T-helper 17 cell (primary cell): ENCODE results near the gene KRTAP4-11. TPM values are rescaled to one million over a fixed set of nuclear protein-coding genes. Genes with fewer than 3 reads are reported as not detected.
"Not testable (repeated sequence)": the region's sequence is repeated elsewhere in the genome, so short reads cannot be mapped to it uniquely, and the experiment has no call there.

Experiments
- ATAC-seq: fragments of 150-1000 bp; cut with Tn5 transposase; 2 replicates; pipeline ENCODE4 v1.10.0; 2021; ENCODE audit warnings: mild to moderate bottlenecking, moderate library complexity
- DNase-seq, 3 donors: peaks; one replicate each; pipeline versions ENCODE4 v3.0.0 to v3.0.0-alpha.2; 2020 to 2021
- H3K9me3 ChIP-seq: one replicate; pipeline ENCODE4 v1.7.0; 2013; ENCODE audit warnings: low read length, mild to moderate bottlenecking; ENCODE audit not compliant: control insufficient read depth, poor library complexity, severe bottlenecking
- H3K27ac Mint-ChIP-seq: one replicate; pipeline ENCODE4 v1.8.0; 2022; ENCODE audit warnings: mild to moderate bottlenecking, moderate library complexity, mixed read lengths
- H3K27me3 Mint-ChIP-seq: one replicate; pipeline ENCODE4 v1.8.0; 2022; ENCODE audit warnings: mixed read lengths
- H3K36me3 Mint-ChIP-seq: one replicate; pipeline ENCODE4 v1.8.0; 2022; ENCODE audit warnings: low read depth, mixed read lengths
- H3K4me1 Mint-ChIP-seq: one replicate; pipeline ENCODE4 v1.8.0; 2022; ENCODE audit warnings: mild to moderate bottlenecking, mixed read lengths
- H3K4me3 Mint-ChIP-seq: one replicate; pipeline ENCODE4 v1.8.0; 2022; ENCODE audit warnings: mild to moderate bottlenecking, moderate library complexity, mixed read lengths
- total RNA-seq, 4 donors: library from RNA in 2 of 4; stranded (reverse) in 2 of 4; gene quantifications; one replicate each; pipeline ENCODE4 v1.2.3 and lab custom pipeline; 2022 to 2026

KRTAP4-11 gene
- total RNA-seq, 2 donors from 2014 or later, result not detected

- Mint-ChIP-seq H3K4me3 (no peak overlapping the region), H3K4me1 (peaks cover 9% of the 10 kb centered on the region), H3K27me3 (peaks cover 45% of the 10 kb centered on the region), H3K36me3 (peaks cover 5% of the 10 kb centered on the region), H3K27ac (no peak overlapping the region)
- H3K9me3 ChIP-seq, result no peaks in the 10 kb centered on the region
- ATAC-seq (no peak), DNase-seq (no peak)
Observed at GRCh38 chr17:41096055-41096454, 22.1 kb downstream of the KRTAP4-11 start.

DNA sequence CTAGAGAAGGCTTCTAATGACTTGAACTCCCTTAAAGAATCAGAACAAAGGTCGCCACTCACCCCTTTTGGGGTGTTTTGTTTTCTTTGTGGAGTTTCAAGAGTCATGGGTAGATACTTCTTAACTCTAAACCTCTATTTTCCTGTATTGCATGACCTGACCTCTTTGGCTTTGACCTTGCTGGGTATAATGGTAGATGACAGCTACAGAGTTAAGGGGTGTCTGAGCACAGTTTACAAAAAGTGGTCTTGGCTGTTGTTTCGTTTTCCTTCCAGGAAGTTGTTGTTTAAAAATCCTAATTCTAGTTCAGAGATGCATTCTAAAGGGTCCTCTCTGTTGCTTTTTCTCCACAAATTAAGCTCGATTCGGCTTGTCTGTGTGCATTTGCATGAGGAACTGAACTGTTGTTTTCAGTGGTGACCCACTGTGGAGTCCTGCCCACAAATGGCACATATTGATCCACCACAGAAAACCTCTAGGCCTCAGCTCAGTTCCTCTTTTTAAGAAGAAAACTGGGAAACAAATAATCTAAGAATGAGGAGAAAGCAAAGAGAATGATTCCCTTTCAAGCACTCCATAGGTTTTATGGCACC, 29.3 kb downstream of the KRTAP4-11 start:
- DNase-seq, ATAC-seq, H3K36me3 Mint-ChIP-seq, H3K27ac Mint-ChIP-seq, H3K9me3 ChIP-seq, H3K4me3 Mint-ChIP-seq, H3K4me1 Mint-ChIP-seq: not testable (repeated sequence)
- peaks cover 18% of the 10 kb centered on the region for H3K27me3 Mint-ChIP-seq

DNA sequence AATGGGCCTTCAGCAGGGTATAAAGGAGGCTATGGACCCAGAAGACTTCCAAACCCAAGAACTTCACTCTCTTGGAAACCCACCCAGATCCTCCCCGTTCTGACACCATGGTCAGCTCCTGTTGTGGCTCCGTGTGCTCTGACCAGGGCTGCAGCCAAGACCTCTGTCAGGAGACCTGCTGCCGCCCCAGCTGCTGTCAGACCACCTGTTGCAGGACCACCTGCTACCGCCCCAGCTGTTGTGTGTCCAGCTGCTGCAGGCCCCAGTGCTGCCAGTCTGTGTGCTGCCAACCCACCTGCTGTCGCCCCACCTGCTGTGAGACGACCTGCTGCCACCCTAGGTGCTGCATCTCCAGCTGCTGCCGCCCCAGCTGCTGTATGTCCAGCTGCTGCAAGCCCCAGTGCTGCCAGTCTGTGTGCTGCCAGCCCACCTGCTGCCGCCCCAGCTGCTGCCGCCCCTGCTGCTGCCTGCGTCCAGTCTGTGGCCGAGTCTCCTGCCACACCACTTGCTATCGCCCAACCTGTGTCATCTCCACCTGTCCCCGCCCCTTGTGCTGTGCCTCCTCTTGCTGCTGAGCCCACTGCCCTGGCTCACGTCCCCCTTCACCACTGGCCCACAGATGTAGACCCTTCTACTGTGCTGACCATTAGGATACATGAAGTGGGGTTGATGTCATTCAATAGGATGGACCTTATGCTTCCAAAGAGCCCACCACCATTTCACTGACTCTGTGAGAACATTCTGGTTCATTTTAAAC, 33.9 kb downstream of the KRTAP4-11 start, which contains the start of gene KRTAP4-7:
TSS of gene KRTAP4-7 (plus strand) at position 51 of the 757 bp plus-strand sequence. CDS start at position 108, 57 bp downstream.
- not testable (repeated sequence) for H3K4me1 Mint-ChIP-seq, H3K4me3 Mint-ChIP-seq, H3K27ac Mint-ChIP-seq, DNase-seq, H3K36me3 Mint-ChIP-seq, H3K9me3 ChIP-seq, ATAC-seq
- H3K27me3 Mint-ChIP-seq, result peaks cover 23% of the 10 kb centered on the region

- DNase-seq, H3K27ac Mint-ChIP-seq, H3K4me1 Mint-ChIP-seq, ATAC-seq, H3K9me3 ChIP-seq, H3K36me3 Mint-ChIP-seq, H3K4me3 Mint-ChIP-seq: not testable (repeated sequence)
- peaks cover 23% of the 10 kb centered on the region for H3K27me3 Mint-ChIP-seq
Observed at GRCh38 chr17:41083427-41083826, 34.7 kb downstream of the KRTAP4-11 start.

GRCh38 chr17:41082626-41083025, 35.5 kb downstream of the KRTAP4-11 start:
- Mint-ChIP-seq H3K4me3 (no peak overlapping the region), H3K27me3 (peaks cover 21% of the 10 kb centered on the region), H3K27ac (no peak overlapping the region), H3K36me3 (no peaks in the 10 kb centered on the region), H3K4me1 (peaks cover 4% of the 10 kb centered on the region)
- no peaks in the 10 kb centered on the region for H3K9me3 ChIP-seq
- DNase-seq, result no peak
- no peak for ATAC-seq

- peaks cover 3% of the 10 kb centered on the region for H3K4me1 Mint-ChIP-seq
- ATAC-seq, result no peak
- no peak for DNase-seq
- H3K27me3 Mint-ChIP-seq, result peaks cover 18% of the 10 kb centered on the region
- no peak overlapping the region for H3K27ac Mint-ChIP-seq
- peaks cover 2% of the 10 kb centered on the region for H3K36me3 Mint-ChIP-seq
- no peak overlapping the region for H3K4me3 Mint-ChIP-seq
- no peaks in the 10 kb centered on the region for H3K9me3 ChIP-seq
Observed at GRCh38 chr17:41076788-41077187, 41.4 kb downstream of the KRTAP4-11 start.

- Mint-ChIP-seq H3K4me3 (no peak overlapping the region), H3K27me3 (peaks cover 18% of the 10 kb centered on the region), H3K36me3 (peaks cover 2% of the 10 kb centered on the region), H3K4me1 (peaks cover 3% of the 10 kb centered on the region), H3K27ac (no peak overlapping the region)
- DNase-seq (no peak), ATAC-seq (no peak)
- H3K9me3 ChIP-seq, result no peaks in the 10 kb centered on the region
Observed at GRCh38 chr17:41073676-41074075, 44.5 kb downstream of the KRTAP4-11 start.

DNA sequence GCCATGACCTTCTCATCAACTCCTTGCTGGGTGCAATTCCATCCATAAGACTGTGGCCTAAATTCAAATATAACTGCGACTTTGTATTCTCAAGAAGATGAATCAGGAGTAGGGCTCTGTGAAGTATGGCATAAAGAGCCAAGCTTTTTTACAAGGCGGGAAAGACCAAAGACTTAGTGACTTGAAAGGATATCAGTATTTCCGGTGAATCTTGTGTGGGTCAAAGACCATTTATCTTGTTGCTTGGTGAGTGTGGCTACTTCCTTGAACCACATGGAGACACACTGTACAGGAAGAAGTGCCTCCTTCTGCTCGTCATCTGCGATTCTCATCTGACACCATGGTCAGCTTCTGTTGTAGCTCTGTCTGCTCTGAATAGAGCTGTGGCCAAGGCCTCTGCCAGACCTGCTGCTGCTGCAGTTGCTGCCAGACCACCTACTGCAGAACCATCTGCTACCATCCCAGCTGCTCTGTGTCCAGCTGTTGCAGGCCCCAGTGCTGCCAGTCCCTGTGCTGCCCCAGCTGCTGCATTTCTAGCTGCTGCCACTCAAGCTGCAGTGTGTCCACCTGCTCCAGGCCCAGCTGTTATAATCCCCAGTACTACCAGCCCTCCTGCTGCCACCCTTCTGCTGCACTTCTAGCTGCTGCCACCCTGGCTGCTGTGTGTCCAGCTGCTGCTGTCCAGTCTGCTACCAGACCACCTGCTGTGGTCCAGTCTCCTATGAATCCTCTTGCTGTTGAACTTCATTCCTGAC, 46.4 kb downstream of the KRTAP4-11 start:
- peaks cover 3% of the 10 kb centered on the region for H3K4me1 Mint-ChIP-seq
- H3K4me3 Mint-ChIP-seq, result no peak overlapping the region
- peaks cover 2% of the 10 kb centered on the region for H3K36me3 Mint-ChIP-seq
- H3K27me3 Mint-ChIP-seq, result peaks cover 18% of the 10 kb centered on the region
- H3K9me3 ChIP-seq, result no peaks in the 10 kb centered on the region
- no peak for ATAC-seq
- no peak for DNase-seq
- H3K27ac Mint-ChIP-seq, result no peak overlapping the region

DNA sequence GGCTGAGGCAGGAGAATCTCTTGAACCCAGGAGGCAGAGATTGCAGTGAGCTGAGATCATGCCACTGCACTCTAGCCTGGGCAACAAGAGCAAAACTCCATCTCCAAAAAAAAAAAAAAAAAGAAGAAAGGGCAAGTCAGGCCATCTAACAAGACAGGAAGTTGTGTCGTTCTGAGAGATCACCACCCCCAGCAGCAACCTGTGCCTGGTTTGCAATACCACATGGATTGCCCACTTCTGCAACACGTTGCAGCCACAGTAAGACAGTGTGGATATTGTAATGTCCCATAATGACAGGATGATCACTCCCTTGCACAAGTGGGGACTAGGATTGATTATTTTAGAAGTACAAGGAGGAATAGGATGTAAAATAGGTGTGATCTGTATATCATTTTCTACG, 49.1 kb downstream of the KRTAP4-11 start:
- H3K27ac Mint-ChIP-seq, result no peak overlapping the region
- peaks cover 14% of the 10 kb centered on the region for H3K27me3 Mint-ChIP-seq
- ATAC-seq, result no peak
- H3K4me3 Mint-ChIP-seq, result no peak overlapping the region
- H3K4me1 Mint-ChIP-seq, result peaks cover 3% of the 10 kb centered on the region
- no peak for DNase-seq
- no peaks in the 10 kb centered on the region for H3K9me3 ChIP-seq
- H3K36me3 Mint-ChIP-seq, result no peaks in the 10 kb centered on the region

DNA sequence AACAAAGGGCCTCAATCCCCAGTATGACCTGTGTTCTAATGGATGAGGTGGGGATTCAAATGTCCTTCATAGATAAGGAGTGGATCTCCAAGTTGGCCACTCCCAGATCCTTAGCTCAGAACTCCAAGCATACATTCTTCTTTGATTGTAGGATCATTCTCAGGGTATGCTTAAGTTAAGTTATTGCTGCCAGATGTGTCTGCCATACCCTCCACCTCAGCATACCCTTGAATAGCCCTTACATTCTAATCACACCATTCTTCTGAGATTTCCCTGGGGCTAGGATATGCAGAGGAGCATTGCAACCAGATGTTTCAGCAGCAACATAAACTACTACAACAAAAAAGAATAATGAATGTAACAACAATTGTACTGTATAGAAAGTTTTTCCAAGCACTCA, 50.9 kb downstream of the KRTAP4-11 start:
- Mint-ChIP-seq H3K36me3 (no peaks in the 10 kb centered on the region), H3K27ac (no peak overlapping the region)
- DNase-seq, result no peak

More for the DNA sequence above, 50.9 kb downstream of the KRTAP4-11 start:
- peaks cover 3% of the 10 kb centered on the region for H3K4me1 Mint-ChIP-seq
- H3K9me3 ChIP-seq, result no peaks in the 10 kb centered on the region
- ATAC-seq, result no peak
- H3K4me3 Mint-ChIP-seq, result no peak overlapping the region
- peaks cover 12% of the 10 kb centered on the region for H3K27me3 Mint-ChIP-seq

Other genes starting within 250 kb of the KRTAP4-11 start
- gene KRT20, start 233.1 kb downstream of the KRTAP4-11 start, total RNA-seq, result not detected
- gene KRT23, start 180.7 kb downstream of the KRTAP4-11 start, total RNA-seq, result not detected
- not detected for gene KRT39, start 151.4 kb downstream of the KRTAP4-11 start, total RNA-seq
- gene KRT40, start 134.0 kb downstream of the KRTAP4-11 start, total RNA-seq, result not detected
- not detected for gene KRTAP3-3, start 124.2 kb downstream of the KRTAP4-11 start, total RNA-seq
- gene KRTAP3-2, start 118.5 kb downstream of the KRTAP4-11 start, total RNA-seq, result not detected
- gene KRTAP3-1, start 109.2 kb downstream of the KRTAP4-11 start, total RNA-seq, result not detected
- not detected for gene KRTAP1-5, start 91.2 kb downstream of the KRTAP4-11 start, total RNA-seq
- not detected for gene KRTAP1-4, start 88.2 kb downstream of the KRTAP4-11 start, total RNA-seq
- gene KRTAP1-3, start 83.5 kb downstream of the KRTAP4-11 start, total RNA-seq, result not detected
- not detected for gene KRTAP1-1, start 76.9 kb downstream of the KRTAP4-11 start, total RNA-seq
- not detected for gene KRTAP2-1, start 71.1 kb downstream of the KRTAP4-11 start, total RNA-seq
- gene KRTAP2-2, start 63.1 kb downstream of the KRTAP4-11 start, total RNA-seq, result not detected
- not detected for gene KRTAP2-3, start 58.3 kb downstream of the KRTAP4-11 start, total RNA-seq
- not detected for gene KRTAP2-4, start 52.5 kb downstream of the KRTAP4-11 start, total RNA-seq
- not detected for gene KRTAP4-7, start 34.2 kb downstream of the KRTAP4-11 start, total RNA-seq
- gene KRTAP4-8, start 20.2 kb downstream of the KRTAP4-11 start, total RNA-seq, result not detected
- gene KRTAP4-16, start 16.2 kb downstream of the KRTAP4-11 start, total RNA-seq, result not detected
- gene KRTAP4-9, start 13.0 kb downstream of the KRTAP4-11 start, total RNA-seq, result not detected
- not detected for gene KRTAP4-12, start 5.8 kb upstream of the KRTAP4-11 start, total RNA-seq
- gene KRTAP4-6, start 22.2 kb upstream of the KRTAP4-11 start, total RNA-seq, result not detected
- not detected for gene KRTAP4-5, start 31.5 kb upstream of the KRTAP4-11 start, total RNA-seq
- gene KRTAP4-4, start 42.4 kb upstream of the KRTAP4-11 start, total RNA-seq, result not detected
- gene KRTAP4-3, start 49.8 kb upstream of the KRTAP4-11 start, total RNA-seq, result not detected
- not detected for gene KRTAP4-2, start 59.8 kb upstream of the KRTAP4-11 start, total RNA-seq
- gene KRTAP4-1, start 66.5 kb upstream of the KRTAP4-11 start, total RNA-seq, result not detected
- not detected for gene KRTAP9-1, start 71.5 kb upstream of the KRTAP4-11 start, total RNA-seq
- not detected for gene KRTAP9-2, start 108.3 kb upstream of the KRTAP4-11 start, total RNA-seq
- not detected for gene KRTAP9-3, start 114.1 kb upstream of the KRTAP4-11 start, total RNA-seq
- gene KRTAP9-8, start 119.6 kb upstream of the KRTAP4-11 start, total RNA-seq, result not detected
- not detected for gene KRTAP9-4, start 131.3 kb upstream of the KRTAP4-11 start, total RNA-seq
- not detected for gene KRTAP9-9, start 137.0 kb upstream of the KRTAP4-11 start, total RNA-seq
- not detected for gene KRTAP9-6, start 147.0 kb upstream of the KRTAP4-11 start, total RNA-seq
- not detected for gene KRTAP9-7, start 157.3 kb upstream of the KRTAP4-11 start, total RNA-seq
- gene KRTAP29-1, start 184.5 kb upstream of the KRTAP4-11 start, total RNA-seq, result not detected
- gene KRTAP16-1, start 190.9 kb upstream of the KRTAP4-11 start, total RNA-seq, result under 1 TPM; 0.17 to 0.34 TPM
- gene KRTAP17-1, start 197.3 kb upstream of the KRTAP4-11 start, total RNA-seq, result not detected
- gene KRT33A, start 232.5 kb upstream of the KRTAP4-11 start, total RNA-seq, result not detected